Ureter (tissue), 1 donor: ENCODE measurements around the gene ZFPM1. TPM values are rescaled to one million over a fixed set of nuclear protein-coding genes. Genes with fewer than 3 reads are reported as not detected.
A peak's percentile ranks its signal among the peaks of the same experiment; 100 is the strongest.

ENCODE experiments used
- DNase-seq: peaks from one replicate; pipeline ENCODE4 v3.0.0-alpha.2; 2020; ENCODE audit warnings: low spot score
- total RNA-seq: library from RNA; stranded (reverse); gene quantifications from one replicate; pipeline ENCODE4 v1.2.4, GENCODE V29; 2023
- donor health status: DM: yes; HTN: yes; CAD: no.

ZFPM1 gene
- total RNA-seq, 1 donor from 2014 or later: 13.7 TPM

GRCh38 chr16:88526008-88526905, 73.2 kb downstream of the ZFPM1 start:
- DNase-seq: no peak

GRCh38 chr16:88526906-88527185, 73.8 kb downstream of the ZFPM1 start:
- no peak for DNase-seq

DNA sequence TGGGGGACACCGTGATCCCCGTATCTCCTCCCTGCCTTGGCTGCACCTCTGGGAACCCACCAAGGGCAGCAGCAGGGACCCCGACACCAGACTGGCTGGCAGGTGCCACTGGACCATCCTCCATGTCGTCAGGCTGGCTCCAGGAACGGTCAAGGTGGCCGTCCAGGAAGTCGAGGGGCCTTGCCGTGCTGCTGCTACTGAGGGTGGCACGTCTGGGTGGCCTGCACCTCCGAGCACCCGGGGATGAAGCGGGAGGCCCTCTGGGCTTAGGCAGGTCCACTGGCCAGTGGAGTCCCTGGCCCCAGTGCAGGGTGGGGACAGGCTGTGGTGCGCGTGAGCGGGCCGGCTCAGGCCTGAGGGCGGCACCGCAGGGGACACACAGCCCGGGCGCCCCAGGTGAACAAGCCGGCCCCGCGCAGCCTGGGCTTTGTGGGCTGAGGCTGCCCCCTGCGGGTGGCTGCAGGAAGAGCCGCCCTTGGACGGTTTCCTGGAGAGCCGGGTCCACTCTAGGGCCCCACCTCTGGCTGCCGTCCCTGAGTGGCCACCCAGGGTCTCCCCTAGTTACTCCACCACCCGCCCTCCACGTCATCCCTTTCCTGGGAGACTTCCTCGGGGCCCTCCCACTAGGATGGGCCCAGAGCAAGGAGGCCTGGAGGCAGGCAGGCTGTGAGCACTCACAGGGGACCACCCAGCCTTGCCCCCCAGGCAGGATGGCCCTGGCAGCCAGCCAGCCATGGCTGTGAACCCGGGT, 74.3 kb downstream of the ZFPM1 start:
- peak; percentile 74 for DNase-seq

GRCh38 chr16:88527937-88528743, 75.1 kb downstream of the ZFPM1 start:
- DNase-seq: no peak

DNA sequence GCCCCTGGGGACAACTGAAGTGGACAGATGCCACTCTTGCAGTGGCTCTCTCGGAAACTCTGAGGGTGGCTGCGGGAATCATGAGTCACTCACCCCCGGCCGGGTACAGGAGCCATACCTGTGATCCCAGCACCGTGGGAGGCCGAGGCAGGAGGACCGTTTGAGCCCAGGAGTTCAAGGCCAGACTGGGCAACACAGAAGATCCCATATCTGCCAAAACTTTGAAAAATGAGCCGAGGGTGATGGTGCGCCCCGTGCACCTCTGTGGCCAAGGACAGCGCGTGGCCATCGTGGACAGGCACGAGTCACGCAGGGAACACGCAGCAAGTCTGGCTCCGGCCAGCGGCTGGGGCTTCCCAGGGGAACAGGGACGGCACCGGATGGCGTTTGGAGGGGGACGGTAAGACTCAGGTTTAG, 75.8 kb downstream of the ZFPM1 start:
- DNase-seq: no peak

DNA sequence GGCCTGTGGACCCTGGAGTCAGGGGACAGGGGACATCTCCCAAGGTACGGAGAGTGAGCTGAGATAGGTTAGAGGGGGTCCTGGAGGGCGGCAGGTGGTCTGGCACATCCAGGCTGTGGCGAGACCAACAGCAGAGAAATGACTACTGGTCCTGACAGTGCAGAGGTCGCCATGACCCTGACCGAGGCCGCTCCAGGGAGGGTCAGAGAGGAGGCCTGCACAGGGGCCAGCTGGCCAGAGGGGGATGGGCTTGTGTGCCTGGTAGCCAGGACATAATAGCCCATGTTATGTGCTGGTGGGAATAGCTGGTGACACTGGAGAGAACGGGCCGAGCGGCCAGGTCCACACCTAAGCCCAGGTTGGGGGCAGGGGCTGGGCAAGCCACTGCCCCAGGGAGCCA, 76.5 kb downstream of the ZFPM1 start:
- no peak for DNase-seq

DNA sequence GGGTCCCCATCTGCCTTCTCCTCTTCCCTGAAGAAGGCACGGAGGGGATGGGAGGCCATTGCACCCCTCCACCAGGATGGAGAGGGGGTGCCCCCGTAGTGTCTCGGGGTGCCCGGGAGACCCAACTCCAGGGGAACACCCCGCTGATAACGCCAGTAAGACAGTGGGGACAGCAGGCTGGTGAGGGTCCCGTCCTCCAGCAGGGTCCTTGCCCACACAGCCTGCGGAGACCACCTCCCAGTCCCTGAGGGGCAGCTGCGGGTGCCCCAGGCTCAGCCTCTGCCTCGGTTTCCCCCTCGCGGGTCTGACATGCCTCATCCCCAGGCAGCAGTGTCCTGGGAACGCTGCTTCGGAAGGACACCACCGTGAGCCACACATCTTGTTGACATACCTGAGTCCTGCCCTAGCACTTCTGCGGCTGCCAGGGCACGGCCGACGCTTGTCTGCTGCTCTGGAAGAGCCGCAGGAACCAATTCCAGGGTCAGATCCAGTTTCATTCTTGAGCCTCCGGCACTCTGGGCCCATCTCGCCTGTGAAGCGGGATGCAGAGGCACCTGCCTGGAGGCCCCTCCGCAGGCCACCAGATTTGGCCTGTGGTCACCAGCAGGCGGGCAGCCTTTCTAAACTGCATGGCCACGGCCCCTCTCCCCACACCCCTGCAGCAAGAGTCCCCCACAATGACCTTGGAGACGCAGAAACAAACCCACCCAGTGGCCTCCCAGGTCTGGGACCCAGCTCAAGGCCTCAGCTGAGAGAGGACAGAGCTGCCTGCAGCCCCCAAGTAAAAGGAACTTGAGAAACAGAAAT, 77.2 kb downstream of the ZFPM1 start:
- DNase-seq: no peak

DNA sequence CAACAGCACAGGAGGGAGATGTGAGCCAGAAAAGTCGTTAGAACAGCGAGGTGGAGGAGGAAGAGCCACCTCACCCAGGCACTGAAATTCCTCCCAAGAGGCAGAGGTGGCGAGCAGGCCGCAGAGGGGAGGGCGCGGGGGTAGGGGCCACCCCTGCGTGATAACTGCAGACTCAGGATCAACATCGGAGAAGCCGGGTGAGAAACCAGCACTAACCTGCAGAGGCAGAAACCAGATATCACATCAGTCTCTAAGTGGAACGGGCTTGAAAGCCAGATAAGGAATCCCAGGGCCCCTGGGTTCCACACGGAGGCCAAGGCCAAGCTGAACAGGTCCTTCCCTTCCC, 77.8 kb downstream of the ZFPM1 start:
- DNase-seq: no peak

DNA sequence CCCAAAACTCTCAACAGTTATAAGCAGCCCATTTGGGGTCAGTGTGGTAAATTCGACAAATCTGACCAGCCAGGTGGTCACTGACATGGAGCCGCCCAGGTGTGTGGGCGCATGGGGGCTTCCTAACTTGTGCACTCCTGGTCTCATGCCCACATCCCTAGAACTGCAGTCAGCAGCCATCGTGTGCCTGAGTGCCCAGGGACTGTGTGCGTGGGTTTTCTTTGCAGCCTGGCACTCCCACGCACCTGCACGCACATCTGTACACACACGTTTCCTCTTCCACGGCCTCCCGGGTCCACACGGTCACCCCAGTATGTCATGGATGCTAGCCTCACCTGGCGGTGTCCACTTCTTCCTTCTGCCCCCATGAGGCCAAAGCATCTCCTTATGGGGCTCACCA, 78.3 kb downstream of the ZFPM1 start:
- no peak for DNase-seq

DNA sequence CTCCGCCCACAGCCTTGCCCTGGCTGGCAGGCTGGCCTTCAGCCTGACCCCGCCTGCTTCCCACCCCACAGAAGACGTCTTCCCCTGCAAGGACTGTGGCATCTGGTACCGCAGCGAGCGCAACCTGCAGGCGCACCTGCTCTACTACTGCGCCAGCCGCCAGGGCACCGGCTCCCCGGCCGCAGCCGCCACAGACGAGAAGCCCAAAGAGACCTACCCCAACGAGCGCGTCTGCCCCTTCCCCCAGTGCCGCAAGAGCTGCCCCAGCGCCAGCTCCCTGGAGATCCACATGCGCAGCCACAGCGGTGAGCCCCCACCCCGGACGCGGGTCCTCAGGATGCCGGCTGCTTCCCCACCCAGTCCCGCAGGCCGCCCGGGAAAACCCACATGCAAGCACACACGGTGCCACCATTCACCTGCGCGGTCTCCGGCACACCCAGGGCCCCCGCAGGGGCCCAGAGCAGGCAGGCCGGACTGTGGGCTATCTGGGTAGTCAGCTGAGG, 78.9 kb downstream of the ZFPM1 start:
- no peak for DNase-seq

DNA sequence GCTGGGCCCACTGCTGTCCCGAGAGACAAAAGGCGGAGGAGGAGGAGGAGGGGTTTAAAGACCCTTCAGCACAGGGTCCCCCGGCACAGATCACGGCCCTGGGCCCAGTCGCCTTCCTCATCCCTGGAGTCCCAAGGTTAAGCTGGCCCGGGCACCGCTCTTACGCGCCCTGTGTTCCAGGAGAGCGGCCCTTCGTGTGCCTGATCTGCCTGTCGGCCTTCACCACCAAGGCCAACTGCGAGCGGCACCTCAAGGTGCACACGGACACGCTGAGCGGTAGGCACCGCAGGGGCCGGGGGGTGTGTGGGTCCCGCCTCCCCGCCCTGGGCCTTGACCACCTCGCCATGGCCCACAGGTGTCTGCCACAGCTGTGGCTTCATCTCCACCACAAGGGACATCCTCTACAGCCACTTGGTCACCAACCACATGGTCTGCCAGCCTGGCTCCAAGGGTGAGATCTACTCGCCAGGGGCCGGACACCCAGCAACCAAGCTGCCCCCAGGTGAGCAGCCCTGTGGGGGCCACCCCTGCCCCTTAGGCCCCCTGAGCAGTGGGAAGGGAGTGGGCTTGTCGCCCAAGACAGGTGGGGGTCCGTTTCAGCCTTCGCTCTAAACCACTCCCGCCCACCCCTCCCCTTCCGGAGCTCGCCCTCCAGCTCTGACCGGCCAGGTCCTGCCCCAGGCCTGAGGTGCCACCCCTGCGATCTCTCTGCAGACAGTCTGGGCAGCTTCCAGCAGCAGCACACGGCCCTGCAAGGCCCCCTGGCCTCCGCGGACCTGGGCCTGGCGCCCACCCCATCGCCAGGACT, 79.6 kb downstream of the ZFPM1 start:
- no peak for DNase-seq

GRCh38 chr16:88533381-88533917, 80.4 kb downstream of the ZFPM1 start:
- DNase-seq: no peak

- peak; percentile 82 for DNase-seq
Measured at GRCh38 chr16:88533932-88534637, 81.0 kb downstream of the ZFPM1 start.

DNA sequence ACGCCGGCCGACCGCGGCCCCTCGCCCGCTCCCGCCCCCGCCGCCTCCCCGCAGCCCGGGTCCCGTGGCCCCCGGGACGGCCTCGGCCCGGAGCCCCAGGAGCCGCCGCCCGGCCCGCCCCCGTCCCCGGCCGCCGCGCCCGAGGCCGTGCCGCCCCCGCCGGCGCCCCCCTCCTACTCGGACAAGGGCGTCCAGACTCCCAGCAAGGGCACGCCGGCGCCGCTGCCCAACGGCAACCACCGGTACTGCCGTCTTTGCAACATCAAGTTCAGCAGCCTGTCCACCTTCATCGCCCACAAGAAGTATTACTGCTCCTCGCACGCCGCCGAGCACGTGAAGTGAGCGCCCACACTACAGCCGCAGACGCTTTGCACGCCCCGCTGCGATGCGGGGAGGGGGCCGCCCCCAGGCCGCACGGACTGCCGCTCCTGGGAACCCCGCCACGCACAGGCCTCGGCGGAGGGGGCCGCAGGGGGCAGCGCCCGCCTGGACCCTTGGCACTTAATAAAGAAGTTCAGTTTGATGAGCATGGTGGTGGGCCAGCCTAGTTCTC, 81.6 kb downstream of the ZFPM1 start:
- no peak for DNase-seq

DNA sequence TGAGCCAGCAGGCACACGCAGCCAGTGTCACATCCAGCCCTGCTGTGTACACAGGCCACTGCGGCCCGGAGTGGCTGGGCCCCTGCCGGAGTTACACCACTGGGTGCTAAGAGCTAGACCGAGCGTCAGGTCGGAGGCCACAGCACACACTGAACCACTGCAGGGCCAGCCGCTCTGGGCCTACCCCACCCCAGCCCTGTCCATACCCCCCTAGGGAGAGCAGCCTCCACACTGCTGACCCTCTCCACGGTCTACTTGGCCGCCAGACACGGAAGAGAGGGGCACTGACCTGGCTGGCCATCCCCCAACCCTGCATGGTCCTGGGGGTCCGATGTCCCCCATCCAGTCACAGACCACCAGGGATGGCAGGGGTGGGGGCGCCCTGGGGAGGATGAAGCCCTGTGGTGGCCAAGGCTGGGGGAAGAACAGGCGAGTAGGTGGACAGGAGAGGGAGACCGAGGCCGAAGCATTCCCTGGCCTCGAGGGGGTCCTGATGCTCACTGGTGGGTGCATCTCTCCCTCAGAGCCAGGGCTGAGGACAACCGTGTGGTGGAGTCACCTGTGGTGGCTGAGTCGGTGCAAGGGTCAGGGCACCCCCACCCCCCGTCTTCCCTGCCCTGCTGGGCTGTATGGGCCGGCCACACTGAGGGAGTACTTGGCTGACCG, 82.2 kb downstream of the ZFPM1 start:
- no peak for DNase-seq

DNA sequence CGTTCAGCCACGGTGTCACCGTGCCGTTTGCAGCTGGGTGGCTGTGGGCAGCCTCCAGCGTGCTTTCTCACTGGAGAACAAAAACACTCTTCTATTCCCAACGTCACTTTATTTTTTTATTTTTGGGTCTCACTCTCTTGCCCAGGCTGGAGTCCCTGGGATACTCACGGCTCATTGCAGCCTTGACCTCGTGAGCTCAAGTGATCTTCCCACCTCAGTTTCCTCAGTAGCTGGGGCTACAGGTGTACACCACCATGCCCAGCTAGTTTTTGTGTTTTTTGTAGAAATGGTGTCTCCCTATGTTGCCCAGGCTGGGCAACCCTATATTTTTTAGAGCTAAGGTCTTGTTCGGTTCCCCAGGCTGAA, 82.8 kb downstream of the ZFPM1 start:
- DNase-seq: no peak

GRCh38 chr16:88536510-88536909, 83.4 kb downstream of the ZFPM1 start:
- DNase-seq: no peak

DNA sequence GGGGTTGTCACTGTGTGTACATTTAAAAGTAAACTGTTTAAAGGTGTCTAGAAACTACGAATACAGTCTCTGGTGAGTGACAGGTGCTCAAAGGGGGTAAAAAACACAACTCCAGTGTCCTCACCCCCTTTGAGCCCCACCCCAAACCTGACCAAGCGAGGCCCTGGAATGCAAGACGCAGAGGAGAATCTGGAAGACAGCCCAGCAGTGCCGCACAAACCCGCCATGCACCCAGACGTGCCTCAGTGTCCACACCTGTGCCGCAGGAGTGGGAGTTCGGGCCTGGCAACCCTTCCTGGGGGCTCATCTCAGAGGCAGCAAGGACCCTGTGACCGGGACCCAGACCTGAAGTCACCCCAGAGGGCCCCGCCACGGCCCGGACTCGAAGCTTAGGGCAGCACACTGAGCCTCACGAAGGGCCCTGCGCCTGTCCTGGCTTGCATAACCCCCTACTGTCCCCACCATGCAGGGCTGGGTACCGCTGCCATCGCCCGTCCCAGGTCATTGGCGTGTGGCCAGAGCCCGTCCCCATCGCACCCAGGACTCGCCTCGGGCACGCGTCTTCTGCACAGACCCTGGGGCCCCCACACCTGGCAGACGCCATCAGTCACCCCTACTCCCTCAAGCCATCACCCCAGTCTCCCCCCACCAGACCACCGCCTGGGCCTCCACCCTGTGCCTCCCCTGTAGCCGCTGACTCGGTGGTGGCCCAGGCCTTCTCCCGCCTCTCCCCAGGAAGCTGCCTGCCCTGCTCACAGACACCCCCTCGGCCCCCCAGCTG, 84.1 kb downstream of the ZFPM1 start:
- no peak for DNase-seq
